HG02943 (cell line): ENCODE measurements around the gene SETBP1.
A peak's percentile ranks its signal among the peaks of the same experiment; 100 is the strongest.

Experiments
- ATAC-seq: cut with Tn5 transposase; IDR thresholded peaks from one replicate; pipeline ENCODE4 v1.9.1; 2021; ENCODE audit warnings: mild to moderate bottlenecking, low read depth, moderate library complexity; ENCODE audit not compliant: unreplicated experiment

SETBP1 gene

DNA sequence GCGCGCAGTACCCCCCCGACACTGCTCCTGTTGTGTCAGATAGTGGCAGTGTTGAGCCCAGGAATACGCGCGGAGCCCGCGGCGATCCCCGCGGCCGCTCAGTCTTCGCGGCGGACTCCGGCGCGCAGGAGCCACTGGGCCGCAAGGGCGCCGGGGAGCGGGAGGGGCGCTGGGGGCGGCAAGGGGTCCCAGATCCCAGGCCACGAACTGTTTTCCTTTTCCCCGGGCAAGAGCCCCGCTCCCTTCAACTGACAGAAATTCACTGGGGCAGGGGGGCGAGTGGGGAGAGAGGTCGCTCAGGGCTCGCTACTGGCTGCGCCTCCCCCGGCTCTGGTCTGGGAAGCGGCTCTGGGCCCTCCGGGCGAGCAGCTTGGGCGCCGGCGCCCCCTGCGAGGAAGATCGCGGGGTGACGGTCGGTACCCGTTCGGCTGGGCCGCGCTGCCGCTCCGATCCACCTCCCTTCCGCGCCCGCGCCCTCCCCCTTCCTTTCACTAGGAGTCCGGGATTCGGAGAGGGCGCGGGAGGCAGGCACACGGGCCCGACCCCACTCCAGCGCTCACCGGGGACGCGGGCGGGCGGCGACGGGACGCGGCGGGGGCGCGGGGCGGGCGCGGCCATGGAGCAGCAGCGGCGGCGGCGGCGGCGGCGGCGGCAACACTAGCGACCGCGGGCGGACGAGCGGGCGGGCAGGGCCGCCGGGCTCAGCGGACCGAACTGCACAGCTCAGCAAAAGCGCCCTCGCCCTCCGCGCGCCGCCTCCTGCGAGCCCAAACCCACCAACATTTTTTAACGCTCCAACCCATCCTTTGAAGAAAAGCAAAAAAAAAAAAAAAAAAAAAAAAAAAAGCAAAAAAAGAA is 1.4 kb upstream of the SETBP1 start:
- ATAC-seq = peak; percentile 91

- no peak for ATAC-seq
These were observed 795 bp upstream of the SETBP1 start for GRCh38 chr18:44679914-44680272.

DNA sequence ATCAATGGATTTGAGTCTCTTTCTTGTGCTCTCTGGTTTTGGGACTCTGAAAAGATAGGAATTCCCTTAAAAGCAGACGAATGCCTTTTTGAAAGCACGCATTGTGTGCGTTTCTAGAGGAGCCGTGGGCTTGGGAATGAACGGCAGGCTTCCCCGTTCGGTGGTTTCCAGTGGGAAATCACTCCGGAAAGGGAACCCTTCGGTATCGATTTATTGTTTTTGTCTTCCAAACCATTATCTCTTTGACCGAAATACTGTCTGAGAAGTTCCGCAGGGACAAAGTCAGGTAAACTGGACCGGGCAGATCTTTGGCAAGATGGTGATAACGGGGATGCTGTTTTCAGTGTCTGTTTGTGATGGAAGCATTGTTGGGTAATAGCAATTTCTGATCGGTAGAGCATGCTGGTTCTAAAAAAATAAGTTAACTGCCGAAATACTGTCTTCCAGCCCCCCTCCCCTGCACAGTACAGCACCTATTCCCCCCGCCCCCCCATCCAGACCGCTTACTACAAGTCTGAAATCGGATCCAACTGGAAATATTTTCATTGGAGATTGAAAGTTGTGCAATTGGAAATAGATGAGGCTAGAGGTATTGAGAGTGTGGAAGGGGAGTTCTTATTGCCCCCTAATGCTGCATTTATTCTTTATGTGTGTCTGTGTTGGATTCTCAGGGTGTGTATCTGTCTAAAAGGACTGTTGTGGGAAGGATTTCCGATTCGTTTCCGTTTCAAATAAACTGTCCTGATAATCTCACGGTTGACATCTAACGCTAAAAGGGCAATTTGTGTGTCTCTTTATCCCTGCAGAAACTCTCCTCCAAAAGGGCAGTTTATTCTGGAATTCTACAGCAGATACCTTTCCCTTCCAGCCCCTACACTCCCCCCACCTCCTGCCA is 635 bp downstream of the SETBP1 start:
- ATAC-seq = no peak

DNA sequence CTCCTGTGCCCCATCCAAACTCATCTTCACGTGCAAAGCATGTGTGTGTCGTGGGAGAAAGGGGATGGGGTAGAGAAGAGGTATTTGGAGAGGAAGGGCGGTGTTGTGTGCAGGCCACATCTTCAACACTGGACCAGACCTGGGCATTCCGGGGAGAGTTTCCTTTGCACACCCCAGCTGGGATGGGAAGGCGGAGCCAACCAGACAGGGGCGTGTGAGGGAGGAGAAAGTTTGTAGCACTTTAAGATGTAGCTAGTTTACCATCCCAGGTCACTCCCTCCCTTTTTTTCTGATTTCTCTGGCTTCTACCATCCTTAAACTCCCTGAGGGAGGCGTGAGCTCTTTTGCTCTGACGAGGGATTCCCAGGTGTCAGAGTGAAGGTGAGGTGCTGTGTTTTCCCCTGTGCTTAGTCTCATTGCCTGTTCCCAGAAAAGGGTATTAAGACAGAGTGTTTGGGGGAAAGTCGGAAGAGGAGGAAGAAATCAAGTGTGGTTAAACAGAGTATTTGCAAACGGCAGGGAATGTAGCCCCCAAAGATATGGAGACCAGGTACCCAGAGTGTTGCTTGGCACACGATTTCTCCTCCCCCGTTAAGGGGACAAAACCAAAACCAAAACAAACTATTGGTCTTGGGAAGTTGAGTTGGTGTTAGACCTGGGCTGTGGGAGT is 1.6 kb downstream of the SETBP1 start:
- ATAC-seq = no peak

DNA sequence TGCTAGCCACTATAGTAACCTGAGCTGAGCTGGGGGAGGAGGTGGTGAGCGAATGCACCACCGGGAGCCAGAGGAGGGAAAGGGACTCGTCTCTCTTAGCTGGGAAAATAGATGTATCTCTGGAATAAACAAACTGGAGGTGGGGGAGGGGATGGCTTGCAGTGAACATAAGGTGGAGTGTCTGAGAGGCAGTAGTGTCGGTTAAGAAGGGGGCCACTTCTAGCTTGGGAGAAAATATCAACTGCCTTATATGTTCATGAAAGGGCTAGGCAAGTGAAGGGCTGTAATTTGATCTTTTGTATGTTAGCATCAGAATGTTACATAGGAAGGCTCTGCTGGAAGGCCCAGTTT is 2.2 kb downstream of the SETBP1 start:
- ATAC-seq = no peak

DNA sequence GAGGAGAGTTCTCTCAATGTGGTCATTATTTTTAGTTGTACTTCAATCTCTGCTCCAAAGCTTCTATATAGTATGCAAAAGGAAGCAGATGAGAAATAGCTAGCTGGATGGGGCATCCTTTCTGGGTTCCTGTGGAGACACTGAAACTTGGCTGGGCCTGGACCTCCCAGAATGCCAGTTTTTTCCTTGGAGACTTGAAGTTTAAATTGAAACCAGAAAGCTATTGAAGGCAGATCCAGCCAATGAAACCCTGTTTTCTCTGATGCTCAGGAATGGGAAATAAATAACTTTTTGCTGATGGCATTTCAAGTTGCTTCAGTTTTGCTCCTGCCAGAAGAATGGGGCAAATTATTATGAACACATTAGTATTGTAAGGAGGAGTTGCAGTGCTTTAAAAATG is 2.9 kb downstream of the SETBP1 start:
- ATAC-seq = no peak

GRCh38 chr18:44685296-44685695 is 4.6 kb downstream of the SETBP1 start:
- no peak for ATAC-seq

DNA sequence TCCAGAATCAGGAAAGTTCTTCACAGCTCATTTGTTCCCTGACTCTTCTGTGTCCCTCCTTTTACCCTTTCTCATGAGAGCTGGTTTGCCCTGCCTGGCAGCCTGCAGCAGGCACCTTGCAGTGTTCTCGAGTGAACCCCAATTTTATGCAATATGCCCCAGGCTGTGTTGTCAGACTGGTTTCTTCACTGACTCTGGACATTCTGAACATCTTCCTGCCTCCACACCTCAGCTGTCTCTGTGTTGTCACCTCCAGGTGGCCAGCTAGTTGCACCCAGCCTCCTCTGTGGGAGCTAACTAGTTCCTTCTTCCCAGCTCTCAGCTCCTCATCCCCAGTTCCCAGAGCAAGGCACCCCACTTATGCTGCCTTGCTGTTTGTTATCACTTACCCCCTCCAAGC is 5.5 kb downstream of the SETBP1 start:
- no peak for ATAC-seq

- ATAC-seq = no peak
These were observed 6.7 kb downstream of the SETBP1 start for GRCh38 chr18:44687421-44687820.

DNA sequence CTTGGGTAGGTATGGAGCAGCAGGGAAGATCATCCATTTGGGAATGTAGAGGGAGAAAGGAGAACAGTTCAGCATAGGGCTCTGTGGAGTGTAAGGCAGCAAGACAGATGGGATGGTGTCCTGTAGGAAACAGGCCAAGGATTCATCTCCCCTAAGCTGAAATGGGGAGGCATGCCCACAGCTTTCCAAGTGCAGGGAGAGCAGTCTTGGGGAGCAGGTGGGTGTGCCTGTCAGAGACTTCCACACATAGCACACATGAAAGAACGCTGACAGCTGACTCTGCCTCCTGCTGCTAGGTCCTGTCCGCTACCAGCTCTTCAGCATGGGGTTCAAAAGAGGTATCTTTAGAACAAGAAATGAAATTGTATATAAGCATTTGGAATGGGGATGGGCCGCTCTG is 9.0 kb downstream of the SETBP1 start:
- ATAC-seq = no peak

- no peak for ATAC-seq
These were observed 10.6 kb downstream of the SETBP1 start for GRCh38 chr18:44691148-44691925.

GRCh38 chr18:44693030-44693784 is 12.5 kb downstream of the SETBP1 start:
- ATAC-seq = no peak

DNA sequence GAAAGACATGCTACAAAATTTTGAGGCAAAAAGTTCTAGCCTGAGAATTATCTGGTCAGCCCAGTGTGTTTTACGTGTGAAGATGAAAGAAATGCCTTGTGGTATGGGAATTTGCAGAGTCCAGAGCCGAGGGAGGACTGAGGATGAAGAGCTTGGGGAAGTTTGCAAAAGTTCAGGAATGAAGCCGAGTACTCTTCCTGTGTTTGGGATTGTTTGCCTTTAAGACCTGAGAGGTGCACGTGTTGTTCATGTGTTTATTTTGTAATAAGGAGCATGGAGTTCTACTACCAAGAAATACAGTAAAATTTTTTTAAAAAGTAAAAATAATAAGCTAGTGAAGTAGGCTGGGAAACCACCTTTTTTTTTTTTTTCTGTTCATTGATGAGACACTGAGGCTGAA is 14.8 kb downstream of the SETBP1 start:
- ATAC-seq = no peak

- ATAC-seq = no peak
These were observed 16.2 kb downstream of the SETBP1 start for GRCh38 chr18:44696892-44697291.

- no peak for ATAC-seq
These were observed 16.6 kb downstream of the SETBP1 start for GRCh38 chr18:44697315-44697714.

DNA sequence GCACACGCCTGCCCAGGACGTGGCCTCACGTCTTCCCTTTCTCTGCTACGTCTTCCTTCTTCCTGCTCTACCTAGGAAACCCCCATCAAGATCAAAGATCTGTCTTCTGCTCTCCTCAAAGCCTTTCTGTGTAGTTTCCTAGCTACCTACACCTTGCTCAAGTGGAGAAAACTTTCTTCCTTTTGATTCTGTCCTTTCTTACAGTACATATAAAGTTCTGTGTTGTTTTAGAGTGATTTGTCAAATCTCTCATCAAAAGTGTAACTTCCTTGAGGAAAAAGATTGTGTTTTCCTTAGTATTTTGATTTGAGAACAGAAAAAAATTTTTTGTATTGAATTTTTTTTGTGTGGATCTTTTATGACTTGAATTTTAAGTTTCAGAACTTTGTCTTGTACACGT is 17.8 kb downstream of the SETBP1 start:
- ATAC-seq = no peak

GRCh38 chr18:44699572-44700261 is 19.0 kb downstream of the SETBP1 start:
- no peak for ATAC-seq

DNA sequence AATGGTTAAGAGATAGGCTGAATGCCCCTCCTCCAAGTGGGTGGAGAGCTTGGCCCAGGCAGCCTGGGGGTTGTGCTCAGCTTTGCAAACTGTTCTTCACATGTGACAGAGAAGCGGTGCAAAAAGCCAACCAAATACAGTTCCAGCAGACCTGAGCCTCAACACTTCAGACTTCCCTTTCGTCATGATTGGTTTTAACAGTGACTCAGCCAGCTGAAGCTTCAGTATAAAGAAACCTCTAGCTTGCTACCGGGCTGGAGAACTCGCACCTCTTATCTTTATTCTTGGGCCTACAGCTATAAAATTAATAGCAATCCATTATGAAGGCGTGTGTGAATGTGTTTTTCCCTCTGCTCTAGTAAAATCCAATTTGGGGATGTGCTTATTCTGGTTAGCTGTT is 20.0 kb downstream of the SETBP1 start:
- no peak for ATAC-seq

DNA sequence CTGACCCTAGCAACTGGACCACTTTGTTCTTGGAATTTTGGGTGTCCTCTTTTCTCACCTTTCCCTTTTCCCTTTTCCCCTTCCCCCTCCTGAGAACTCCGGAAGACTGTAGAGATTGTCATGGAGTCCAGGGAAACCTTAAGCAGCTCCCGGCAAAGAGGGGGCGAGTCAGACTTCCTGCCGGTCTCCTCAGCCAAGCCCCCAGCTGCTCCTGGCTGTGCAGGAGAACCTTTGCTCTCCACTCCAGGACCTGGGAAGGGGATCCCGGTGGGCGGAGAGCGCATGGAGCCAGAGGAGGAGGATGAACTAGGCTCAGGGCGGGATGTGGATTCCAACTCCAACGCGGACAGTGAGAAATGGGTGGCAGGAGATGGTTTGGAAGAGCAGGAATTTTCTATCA is 20.5 kb downstream of the SETBP1 start:
- ATAC-seq = no peak
